Thymus (tissue), 11 donors: ENCODE results near the gene PDGFD. TPM values are rescaled to one million over a fixed set of nuclear protein-coding genes. Genes with fewer than 3 reads are reported as not detected.

Experiments used
- DNase-seq, 9 donors: peaks; one replicate each; pipeline ENCODE4 v3.0.0-alpha.2; 2013; ENCODE audit warnings: low spot score in 9 of 9, low read depth in 6 of 9, missing footprints in 1 of 9
- H3K27ac ChIP-seq, 2 donors: one replicate each; pipeline ENCODE4 v1.5.1; 2013; ENCODE audit warnings: control low read depth in 1 of 2, low read depth in 1 of 2, low read length in 1 of 2, mild to moderate bottlenecking in 1 of 2, moderate library complexity in 1 of 2
- H3K27me3 ChIP-seq, 2 donors: one replicate each; pipeline ENCODE4 v1.5.1; 2013; ENCODE audit warnings: low read length in 1 of 2; ENCODE audit not compliant: control insufficient read depth in 2 of 2, insufficient read depth in 1 of 2
- H3K36me3 ChIP-seq, 2 donors: one replicate each; pipeline ENCODE4 v1.5.1; 2013; ENCODE audit warnings: low read length in 1 of 2, mild to moderate bottlenecking in 1 of 2, moderate library complexity in 1 of 2; ENCODE audit not compliant: control insufficient read depth in 2 of 2, insufficient read depth in 2 of 2
- H3K4me1 ChIP-seq, 2 donors: one replicate each; pipeline ENCODE4 v1.5.1; 2013; ENCODE audit warnings: low read length in 2 of 2; ENCODE audit not compliant: control insufficient read depth in 2 of 2, insufficient read depth in 2 of 2
- H3K4me3 ChIP-seq, 2 donors: one replicate each; pipeline ENCODE4 v1.5.1; 2013; ENCODE audit warnings: low read length in 2 of 2, control low read depth in 1 of 2, mild to moderate bottlenecking in 1 of 2
- H3K9me3 ChIP-seq, 2 donors: one replicate each; pipeline ENCODE4 v1.5.1; 2013; ENCODE audit warnings: low read length in 1 of 2, mild to moderate bottlenecking in 1 of 2; ENCODE audit not compliant: control insufficient read depth in 2 of 2, insufficient read depth in 1 of 2
- WGBS: extraction: QIAGEN DNeasy Blood & Tissue Kit; methylation state at CpG from one replicate; pipeline ENCODE4 v1.1.7; 2013; 5-methylcytosine and 5-hydroxymethylcytosine counted together
- polyA plus RNA-seq: library from polyadenylated mRNA; stranded (reverse); fragments of 200-250 nt; gene quantifications from one replicate; pipeline ENCODE4 v1.2.3, GENCODE V29; 2013
- total RNA-seq: library from RNA; stranded (reverse); fragments of 120-200 nt; gene quantifications from one replicate; pipeline ENCODE4 v1.2.4, GENCODE V29; 2013
- donor health status: healthy.

The PDGFD gene
- total and polyA plus RNA-seq, 2 donors = 1.3 to 5.2 TPM

- Histone ChIP-seq H3K4me1 (no peaks in the 10 kb centered on the region), H3K27me3 (no peaks in the 10 kb centered on the region), H3K27ac (no peak overlapping the region), H3K36me3 (no peaks in the 10 kb centered on the region), H3K9me3 (peaks cover 0 to 2% of the 10 kb centered on the region in 2 donors), H3K4me3 (no peak overlapping the region)
- 95% methylated on average over 2 of the region's 2 CpGs for WGBS
- DNase-seq = no peak
Observed at GRCh38 chr11:104011044-104011443, 152.9 kb downstream of the PDGFD start.

GRCh38 chr11:104009744-104010143 lies 154.2 kb downstream of the PDGFD start:
- Histone ChIP-seq H3K4me1 (no peaks in the 10 kb centered on the region), H3K36me3 (no peaks in the 10 kb centered on the region), H3K4me3 (no peak overlapping the region), H3K27me3 (no peaks in the 10 kb centered on the region), H3K27ac (no peak overlapping the region), H3K9me3 (peaks cover 0 to 2% of the 10 kb centered on the region in 2 donors)
- DNase-seq = no peak
- WGBS = 91% methylated on average over 3 of the region's 3 CpGs

- WGBS = 90% methylated on average over 2 of the region's 2 CpGs
- no peaks in the 10 kb centered on the region for H3K27me3 ChIP-seq
Observed at GRCh38 chr11:104005234-104005855, 158.6 kb downstream of the PDGFD start.

GRCh38 chr11:104003491-104003890 lies 160.5 kb downstream of the PDGFD start:
- no peak for DNase-seq
- no peak overlapping the region for H3K4me3 ChIP-seq
- no peak overlapping the region for H3K27ac ChIP-seq
- no peaks in the 10 kb centered on the region for H3K9me3 ChIP-seq
- H3K36me3 ChIP-seq = no peaks in the 10 kb centered on the region
- no peaks in the 10 kb centered on the region for H3K4me1 ChIP-seq
- no peaks in the 10 kb centered on the region for H3K27me3 ChIP-seq

More at GRCh38 chr11:104005234-104005855, 158.6 kb downstream of the PDGFD start:
- Histone ChIP-seq H3K4me3 (no peak overlapping the region), H3K27ac (no peak overlapping the region), H3K36me3 (no peaks in the 10 kb centered on the region), H3K4me1 (no peaks in the 10 kb centered on the region), H3K9me3 (no peaks in the 10 kb centered on the region)
- no peak for DNase-seq

- Histone ChIP-seq H3K4me3 (no peak overlapping the region), H3K27ac (no peak overlapping the region), H3K36me3 (no peaks in the 10 kb centered on the region), H3K4me1 (no peaks in the 10 kb centered on the region), H3K9me3 (no peaks in the 10 kb centered on the region), H3K27me3 (no peaks in the 10 kb centered on the region)
- 87% methylated on average over 3 of the region's 3 CpGs for WGBS
- DNase-seq = no peak
Observed at GRCh38 chr11:104001561-104002056, 162.3 kb downstream of the PDGFD start.

GRCh38 chr11:104000798-104001197 lies 163.1 kb downstream of the PDGFD start:
- no peaks in the 10 kb centered on the region for H3K27me3 ChIP-seq
- H3K36me3 ChIP-seq = no peaks in the 10 kb centered on the region
- no peak overlapping the region for H3K4me3 ChIP-seq
- H3K4me1 ChIP-seq = no peaks in the 10 kb centered on the region
- no peak for DNase-seq
- no peak overlapping the region for H3K27ac ChIP-seq
- no peaks in the 10 kb centered on the region for H3K9me3 ChIP-seq
- 82% methylated on average over 5 of the region's 5 CpGs for WGBS

- WGBS = 98% methylated on average over 5 of the region's 5 CpGs
- Histone ChIP-seq H3K4me3 (no peak overlapping the region), H3K27me3 (no peaks in the 10 kb centered on the region), H3K36me3 (no peaks in the 10 kb centered on the region), H3K27ac (no peak overlapping the region), H3K4me1 (no peaks in the 10 kb centered on the region), H3K9me3 (no peaks in the 10 kb centered on the region)
- no peak for DNase-seq
Observed at GRCh38 chr11:103998826-103999508, 165.0 kb downstream of the PDGFD start.

GRCh38 chr11:103997082-103997481 lies 166.9 kb downstream of the PDGFD start:
- Histone ChIP-seq H3K27me3 (no peaks in the 10 kb centered on the region), H3K4me1 (no peaks in the 10 kb centered on the region), H3K36me3 (no peaks in the 10 kb centered on the region), H3K9me3 (no peaks in the 10 kb centered on the region), H3K27ac (no peak overlapping the region), H3K4me3 (no peak overlapping the region)
- no peak for DNase-seq
- 93% methylated on average over 1 of the region's 1 CpG for WGBS

- no peaks in the 10 kb centered on the region for H3K27me3 ChIP-seq
- no peaks in the 10 kb centered on the region for H3K9me3 ChIP-seq
- H3K27ac ChIP-seq = no peak overlapping the region
- no peak for DNase-seq
- H3K36me3 ChIP-seq = no peaks in the 10 kb centered on the region
- no peak overlapping the region for H3K4me3 ChIP-seq
- no peaks in the 10 kb centered on the region for H3K4me1 ChIP-seq
- 94% methylated on average over 4 of the region's 4 CpGs for WGBS
Observed at GRCh38 chr11:103995896-103996295, 168.1 kb downstream of the PDGFD start.
